DND-41 (cell line): ENCODE measurements around the gene BPIFB3.

Source experiments
- CTCF ChIP-seq: IDR thresholded peaks from 2 replicates; pipeline ENCODE4 v1.5.1; 2012; ENCODE audit warnings: borderline replicate concordance, low read length, moderate library complexity, mild to moderate bottlenecking; ENCODE audit not compliant: poor library complexity, severe bottlenecking; ENCODE audit errors: extremely low read depth
- EZH2 ChIP-seq: IDR thresholded peaks from 3 replicates; pipeline ENCODE4 v1.6.1; 2012; ENCODE audit warnings: borderline replicate concordance, low read depth, mild to moderate bottlenecking, moderate library complexity, low read length, inconsistent platforms; ENCODE audit not compliant: severe bottlenecking

- TF ChIP-seq CTCF (no peak), EZH2 (no peak)
Measured at GRCh38 chr20:33068251-33068939, 14.7 kb downstream of the BPIFB3 start.
